Activated naive CD8-positive, alpha-beta T cell (primary cell): ENCODE data around the gene PIWIL4.

ENCODE experiments used
- H3K27ac Mint-ChIP-seq: one replicate; pipeline ENCODE4 v1.8.0; 2021; ENCODE audit warnings: mixed read lengths
- H3K27me3 Mint-ChIP-seq: one replicate; pipeline ENCODE4 v1.8.0; 2021; ENCODE audit warnings: mixed read lengths
- H3K36me3 Mint-ChIP-seq: one replicate; pipeline ENCODE4 v1.8.0; 2021; ENCODE audit warnings: mixed read lengths
- H3K4me1 Mint-ChIP-seq: one replicate; pipeline ENCODE4 v1.8.0; 2021; ENCODE audit warnings: low read depth, mixed read lengths
- H3K4me3 Mint-ChIP-seq: one replicate; pipeline ENCODE4 v1.8.0; 2021; ENCODE audit warnings: mild to moderate bottlenecking, mixed read lengths
- H3K9me3 Mint-ChIP-seq: one replicate; pipeline ENCODE4 v1.8.0; 2021; ENCODE audit warnings: low read depth, mixed read lengths

PIWIL4 gene

GRCh38 chr11:94567181-94567670 is at the start of gene PIWIL4:
Gene PIWIL4 (plus strand): TSS chr11:94567368. CDS start chr11:94567519, 151 bp downstream.
- no peaks in the 10 kb centered on the region for H3K36me3 Mint-ChIP-seq
- H3K27me3 Mint-ChIP-seq: no peaks in the 10 kb centered on the region
- H3K27ac Mint-ChIP-seq: no peak within 1 kb of the TSS
- H3K4me3 Mint-ChIP-seq: no peak within 1 kb of the TSS
- H3K4me1 Mint-ChIP-seq: no peaks in the 10 kb centered on the region
- H3K9me3 Mint-ChIP-seq: no peaks in the 10 kb centered on the region

DNA sequence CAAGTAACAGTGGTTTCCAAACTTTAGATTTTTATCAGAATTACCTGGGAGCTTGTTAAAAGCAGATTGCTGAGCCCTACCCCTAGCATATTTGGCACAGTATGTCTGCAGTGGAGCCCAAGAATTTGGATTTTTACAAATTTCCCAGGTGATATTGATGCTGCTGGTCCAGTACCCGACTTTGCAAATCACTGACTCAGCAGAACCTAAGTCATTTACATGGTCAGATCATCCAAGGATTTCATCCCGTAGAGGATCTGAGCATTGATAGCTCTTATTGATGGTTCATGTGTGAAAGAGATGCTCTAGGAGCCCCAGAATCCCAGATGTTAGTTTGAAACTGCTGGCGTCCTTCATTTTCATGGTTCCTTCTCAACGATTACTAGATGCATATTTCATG is 48.9 kb upstream of the PIWIL4 start:
- no peak overlapping the region for H3K27ac Mint-ChIP-seq
- H3K36me3 Mint-ChIP-seq: peaks cover 2% of the 10 kb centered on the region
- H3K4me1 Mint-ChIP-seq: peaks cover 2% of the 10 kb centered on the region
- peaks cover 5% of the 10 kb centered on the region for H3K27me3 Mint-ChIP-seq
- no peaks in the 10 kb centered on the region for H3K9me3 Mint-ChIP-seq
- no peak overlapping the region for H3K4me3 Mint-ChIP-seq

DNA sequence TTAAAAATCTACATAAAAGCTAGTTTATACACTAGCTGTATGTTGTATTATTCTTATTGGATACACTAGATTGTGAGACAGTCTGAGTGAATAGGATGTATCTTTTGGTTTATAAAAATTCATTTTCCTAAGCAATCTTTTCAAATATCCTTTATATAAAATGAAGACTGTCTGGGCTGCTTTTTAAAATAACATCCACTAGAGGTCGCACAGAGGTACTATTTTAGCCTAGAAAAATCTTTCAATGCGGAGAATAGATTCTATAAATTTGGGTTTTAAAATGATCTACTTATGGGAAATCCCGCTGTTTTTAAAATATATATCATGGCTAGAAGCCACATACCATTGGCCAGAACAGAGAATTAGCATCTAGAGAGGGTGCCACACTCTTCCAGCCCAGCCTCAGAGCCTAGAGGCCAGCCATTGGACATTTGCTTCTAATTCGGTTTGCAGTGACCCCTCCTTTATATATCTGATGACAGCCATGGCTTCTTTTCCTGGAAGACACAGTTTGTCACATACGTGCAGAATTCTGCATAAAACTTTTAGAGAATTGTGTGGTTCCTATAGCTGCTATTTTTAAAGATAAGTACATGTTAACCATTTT is 47.6 kb upstream of the PIWIL4 start:
- Mint-ChIP-seq H3K4me3 (no peak overlapping the region), H3K27ac (no peak overlapping the region), H3K27me3 (peaks cover 5% of the 10 kb centered on the region), H3K36me3 (peaks cover 2% of the 10 kb centered on the region), H3K4me1 (no peaks in the 10 kb centered on the region), H3K9me3 (no peaks in the 10 kb centered on the region)

DNA sequence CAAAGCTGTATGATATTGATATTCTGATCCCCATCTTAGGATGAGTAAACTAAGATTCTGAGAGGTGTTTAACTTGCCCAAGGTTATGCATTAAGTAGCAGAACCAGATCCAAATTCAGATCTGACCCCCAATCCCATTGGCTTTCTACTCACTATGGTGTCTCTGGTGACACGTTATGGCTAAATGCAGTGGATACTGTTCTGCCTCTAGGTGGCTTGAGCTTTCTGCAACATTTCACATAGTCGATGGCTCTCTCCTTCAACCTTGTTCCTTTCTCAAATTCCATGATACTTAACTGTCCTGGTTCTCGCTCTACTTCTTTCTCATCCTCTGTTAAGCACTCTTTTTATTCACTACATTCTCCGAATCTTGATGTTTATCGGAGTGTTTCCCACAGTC is 45.5 kb upstream of the PIWIL4 start:
- Mint-ChIP-seq H3K27ac (no peak overlapping the region), H3K4me1 (no peaks in the 10 kb centered on the region), H3K4me3 (no peak overlapping the region), H3K27me3 (peaks cover 2% of the 10 kb centered on the region), H3K9me3 (no peaks in the 10 kb centered on the region), H3K36me3 (no peaks in the 10 kb centered on the region)

DNA sequence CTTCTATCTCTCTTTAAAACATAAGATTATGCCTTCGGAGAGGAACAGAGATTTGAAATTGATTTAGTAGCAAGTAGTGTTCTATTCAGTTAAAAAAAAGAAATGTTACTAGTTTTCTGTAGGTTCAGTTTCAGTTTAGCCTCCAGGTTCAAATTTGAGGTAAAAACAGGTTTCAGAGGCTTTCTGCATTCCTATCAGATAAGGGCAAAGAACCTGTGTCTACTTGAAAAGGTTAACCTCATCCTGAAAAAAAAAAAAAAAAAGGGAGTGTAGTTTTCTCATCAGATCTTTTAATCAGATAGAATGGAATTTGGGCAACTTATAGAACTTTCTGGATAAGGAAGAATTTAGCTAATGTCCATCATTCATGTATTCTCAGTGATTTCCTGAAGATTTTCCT is 42.8 kb upstream of the PIWIL4 start:
- no peak overlapping the region for H3K4me3 Mint-ChIP-seq
- H3K4me1 Mint-ChIP-seq: no peaks in the 10 kb centered on the region

GRCh38 chr11:94525546-94526324 is 41.4 kb upstream of the PIWIL4 start:
- Mint-ChIP-seq H3K27me3 (peaks cover 6% of the 10 kb centered on the region), H3K27ac (no peak overlapping the region), H3K9me3 (no peaks in the 10 kb centered on the region), H3K4me3 (no peak overlapping the region), H3K36me3 (no peaks in the 10 kb centered on the region), H3K4me1 (no peaks in the 10 kb centered on the region)

More for the DNA sequence above, 42.8 kb upstream of the PIWIL4 start:
- Mint-ChIP-seq H3K27ac (no peak overlapping the region), H3K36me3 (no peaks in the 10 kb centered on the region), H3K9me3 (no peaks in the 10 kb centered on the region), H3K27me3 (peaks cover 4% of the 10 kb centered on the region)

DNA sequence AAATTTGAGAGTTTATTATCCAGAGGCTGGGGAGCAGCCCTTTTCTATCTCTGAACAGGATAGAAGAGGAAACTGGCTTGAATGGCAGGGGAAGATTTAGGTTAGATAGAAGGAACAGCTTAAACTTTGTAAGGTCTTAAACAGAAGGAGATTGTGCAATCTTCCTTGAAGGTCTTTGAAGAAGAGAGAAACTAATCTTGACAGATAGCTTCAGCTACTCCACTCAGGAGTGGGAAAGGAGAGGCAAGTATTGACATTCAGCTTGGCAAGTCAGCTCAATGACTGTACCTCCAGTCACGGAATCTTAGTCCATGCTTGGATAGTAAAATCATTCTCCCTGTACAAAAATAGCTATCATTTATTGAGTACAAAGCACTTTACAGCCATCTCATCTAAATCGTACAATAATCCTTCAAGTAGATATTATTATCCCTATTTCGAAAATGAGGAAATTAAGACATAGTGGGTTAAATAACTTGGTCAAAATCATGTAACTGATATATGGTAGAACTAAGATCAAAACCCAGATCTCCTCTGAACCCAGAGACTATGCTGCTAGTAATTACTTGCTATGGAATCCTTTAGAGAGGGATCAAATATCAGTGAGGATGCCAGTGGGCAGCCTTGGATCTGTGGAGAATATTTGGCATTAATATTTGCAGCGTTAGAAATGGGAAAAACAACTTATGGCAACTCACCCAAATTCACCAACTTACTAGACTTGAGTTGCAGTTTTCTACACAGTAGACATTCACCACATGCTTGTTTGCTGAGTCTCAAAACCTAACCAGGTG is 40.3 kb upstream of the PIWIL4 start:
- no peaks in the 10 kb centered on the region for H3K9me3 Mint-ChIP-seq
- no peak overlapping the region for H3K4me3 Mint-ChIP-seq
- H3K36me3 Mint-ChIP-seq: no peaks in the 10 kb centered on the region
- H3K27me3 Mint-ChIP-seq: peaks cover 8% of the 10 kb centered on the region
- no peak overlapping the region for H3K27ac Mint-ChIP-seq
- no peaks in the 10 kb centered on the region for H3K4me1 Mint-ChIP-seq

- Mint-ChIP-seq H3K36me3 (no peaks in the 10 kb centered on the region), H3K4me3 (no peak overlapping the region), H3K27ac (no peak overlapping the region), H3K4me1 (no peaks in the 10 kb centered on the region), H3K9me3 (no peaks in the 10 kb centered on the region), H3K27me3 (peaks cover 10% of the 10 kb centered on the region)
These were observed 38.6 kb upstream of the PIWIL4 start for GRCh38 chr11:94528551-94528950.

DNA sequence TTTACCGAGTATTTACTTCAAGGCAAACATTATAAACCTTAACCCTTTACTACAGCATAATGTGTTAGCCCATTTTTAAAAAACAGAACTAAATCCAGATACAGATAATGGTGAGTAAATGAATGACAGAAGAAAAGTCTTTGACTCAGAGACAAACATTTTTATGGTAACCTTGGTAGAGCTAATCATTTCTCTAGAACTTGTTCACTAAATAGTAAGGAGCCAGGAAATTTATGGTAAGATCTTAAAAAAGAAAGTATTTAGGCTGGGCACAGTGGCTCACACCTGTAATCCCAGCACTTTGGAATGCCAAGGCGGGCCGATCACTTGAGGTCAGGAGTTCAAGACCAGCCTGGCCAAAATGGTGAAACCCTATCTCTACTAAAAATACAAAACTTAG is 35.0 kb upstream of the PIWIL4 start:
- Mint-ChIP-seq H3K4me3 (no peak overlapping the region), H3K9me3 (no peaks in the 10 kb centered on the region), H3K4me1 (no peaks in the 10 kb centered on the region), H3K27ac (no peak overlapping the region), H3K27me3 (peaks cover 19% of the 10 kb centered on the region), H3K36me3 (no peaks in the 10 kb centered on the region)

GRCh38 chr11:94533206-94533605 is 34.0 kb upstream of the PIWIL4 start:
- no peak overlapping the region for H3K27ac Mint-ChIP-seq
- H3K36me3 Mint-ChIP-seq: no peaks in the 10 kb centered on the region
- no peaks in the 10 kb centered on the region for H3K4me1 Mint-ChIP-seq
- no peaks in the 10 kb centered on the region for H3K9me3 Mint-ChIP-seq
- H3K27me3 Mint-ChIP-seq: peaks cover 21% of the 10 kb centered on the region
- no peak overlapping the region for H3K4me3 Mint-ChIP-seq

- Mint-ChIP-seq H3K9me3 (no peaks in the 10 kb centered on the region), H3K36me3 (no peaks in the 10 kb centered on the region), H3K4me1 (no peaks in the 10 kb centered on the region), H3K27ac (no peak overlapping the region), H3K4me3 (no peak overlapping the region), H3K27me3 (peaks cover 23% of the 10 kb centered on the region)
These were observed 33.2 kb upstream of the PIWIL4 start for GRCh38 chr11:94533696-94534630.

DNA sequence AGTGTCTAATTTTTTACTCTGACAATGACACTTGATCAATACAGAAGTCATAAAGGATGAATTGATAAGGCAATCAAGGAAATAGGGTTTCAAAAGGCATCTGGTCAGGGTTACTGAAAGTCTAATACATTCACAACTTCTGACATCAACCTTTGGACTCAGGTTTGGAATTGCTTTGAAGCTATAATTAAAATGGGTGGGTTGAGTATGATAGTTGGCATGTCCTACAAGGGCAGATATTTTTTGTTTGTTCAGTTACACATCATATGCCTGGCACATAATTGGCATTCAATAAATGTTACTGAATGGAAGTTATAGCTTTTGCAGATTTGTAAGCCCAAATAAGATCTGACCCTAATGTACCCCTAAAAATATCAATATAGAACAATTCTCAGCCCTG is 30.8 kb upstream of the PIWIL4 start:
- Mint-ChIP-seq H3K27me3 (peaks cover 19% of the 10 kb centered on the region), H3K4me3 (no peak overlapping the region), H3K36me3 (no peaks in the 10 kb centered on the region), H3K4me1 (no peaks in the 10 kb centered on the region), H3K9me3 (no peaks in the 10 kb centered on the region), H3K27ac (no peak overlapping the region)

- peaks cover 19% of the 10 kb centered on the region for H3K27me3 Mint-ChIP-seq
- H3K4me3 Mint-ChIP-seq: no peak overlapping the region
- no peak overlapping the region for H3K27ac Mint-ChIP-seq
- no peaks in the 10 kb centered on the region for H3K9me3 Mint-ChIP-seq
- no peaks in the 10 kb centered on the region for H3K36me3 Mint-ChIP-seq
- peaks cover 2% of the 10 kb centered on the region for H3K4me1 Mint-ChIP-seq
These were observed 30.1 kb upstream of the PIWIL4 start for GRCh38 chr11:94537031-94537600.

GRCh38 chr11:94539420-94539819 is 27.7 kb upstream of the PIWIL4 start:
- H3K27ac Mint-ChIP-seq: no peak overlapping the region
- peaks cover 14% of the 10 kb centered on the region for H3K27me3 Mint-ChIP-seq
- no peaks in the 10 kb centered on the region for H3K9me3 Mint-ChIP-seq
- H3K36me3 Mint-ChIP-seq: no peaks in the 10 kb centered on the region
- no peak overlapping the region for H3K4me3 Mint-ChIP-seq
- peaks cover 11% of the 10 kb centered on the region for H3K4me1 Mint-ChIP-seq
